ENCODE data around the gene RC3H2. TPM values are rescaled to one million over a fixed set of nuclear protein-coding genes. Genes with fewer than 3 reads are reported as not detected.
A peak's percentile ranks its signal among the peaks of the same experiment; 100 is the strongest.

The RC3H2 gene
- total and polyA plus RNA-seq, 2 donors from 2014 or later, result 9.8 to 49.9 TPM

GRCh38 chr9:122936883-122937282, 31.7 kb upstream of the RC3H2 start:
- Histone ChIP-seq H3K4me3 (ENCODE audit: low read length in 3 of 3) (no peak overlapping the region), H3K9ac (ENCODE audit: low read length in 3 of 3) (no peak overlapping the region), H3K4me1 (ENCODE audit: control insufficient read depth in 2 of 3, insufficient read depth in 2 of 3, low read depth in 1 of 3, low read length in 3 of 3) (peaks cover 0 to 7% (median 4%) of the 10 kb centered on the region in 3 donors), H3K36me3 (ENCODE audit: control insufficient read depth in 2 of 3, insufficient read depth in 3 of 3, low read length in 3 of 3) (peaks cover 4 to 11% (median 4%) of the 10 kb centered on the region in 3 donors), H3K27me3 (ENCODE audit: control insufficient read depth, insufficient read depth, low read length) (no peaks in the 10 kb centered on the region), H3K27ac (ENCODE audit: low read depth in 2 of 2, low read length in 2 of 2) (no peak overlapping the region), H3K9me3 (ENCODE audit: control insufficient read depth in 2 of 3, insufficient read depth in 1 of 3, low read length in 3 of 3) (no peaks in the 10 kb centered on the region)
- intact Hi-C loops (cut with DNase I), result no loop called here
- no peak for TF ChIP-seq CTCF (IDR thresholded peaks at IDR 0.05; ENCODE audit: borderline replicate concordance, extremely low read depth, insufficient read depth)
- DNase-seq (no peak), FAIRE-seq (no peak)

GRCh38 chr9:122936464-122936863, 31.3 kb upstream of the RC3H2 start:
- peaks cover 4 to 11% (median 4%) of the 10 kb centered on the region in 3 donors for H3K36me3 ChIP-seq (ENCODE audit: control insufficient read depth in 2 of 3, insufficient read depth in 3 of 3, low read length in 3 of 3)
- no peak overlapping the region for H3K27ac ChIP-seq (ENCODE audit: low read depth in 2 of 2, low read length in 2 of 2)
- no peak for DNase-seq
- H3K9me3 ChIP-seq (ENCODE audit: control insufficient read depth in 2 of 3, insufficient read depth in 1 of 3, low read length in 3 of 3), result no peaks in the 10 kb centered on the region
- intact Hi-C loops (cut with DNase I), result no loop called here
- FAIRE-seq, result no peak
- H3K9ac ChIP-seq (ENCODE audit: low read length in 3 of 3), result no peak overlapping the region
- H3K4me3 ChIP-seq (ENCODE audit: low read length in 3 of 3), result no peak overlapping the region
- H3K4me1 ChIP-seq (ENCODE audit: control insufficient read depth in 2 of 3, insufficient read depth in 2 of 3, low read depth in 1 of 3, low read length in 3 of 3), result peaks cover 0 to 4% (median 4%) of the 10 kb centered on the region in 3 donors
- TF ChIP-seq CTCF (IDR thresholded peaks at IDR 0.05; ENCODE audit: borderline replicate concordance, extremely low read depth, insufficient read depth), result no peak
- no peaks in the 10 kb centered on the region for H3K27me3 ChIP-seq (ENCODE audit: control insufficient read depth, insufficient read depth, low read length)

- H3K9me3 ChIP-seq (ENCODE audit: control insufficient read depth in 2 of 3, insufficient read depth in 1 of 3, low read length in 3 of 3), result no peaks in the 10 kb centered on the region
- intact Hi-C loops (cut with DNase I), result no loop called here
- peak; percentile 41 for FAIRE-seq
- TF ChIP-seq CTCF (IDR thresholded peaks at IDR 0.05; ENCODE audit: borderline replicate concordance, extremely low read depth, insufficient read depth), result no peak
- H3K4me1 ChIP-seq (ENCODE audit: control insufficient read depth in 2 of 3, insufficient read depth in 2 of 3, low read depth in 1 of 3, low read length in 3 of 3), result peaks cover 0 to 9% (median 8%) of the 10 kb centered on the region in 3 donors
- H3K9ac ChIP-seq (ENCODE audit: low read length in 3 of 3), result peak within 1 kb of the TSS; percentile 72 to 97 (median 77)
- H3K36me3 ChIP-seq (ENCODE audit: control insufficient read depth in 2 of 3, insufficient read depth in 3 of 3, low read length in 3 of 3), result peaks cover under 1 to 3% (median 2%) of the 10 kb centered on the region in 3 donors
- peak within 1 kb of the TSS; percentile 82 to 99 (median 97) for H3K4me3 ChIP-seq (ENCODE audit: low read length in 3 of 3)
- DNase-seq, result peak; percentile 96 to 98 (median 98)
- peak within 1 kb of the TSS; percentile 37 to 74 for H3K27ac ChIP-seq (ENCODE audit: low read depth in 2 of 2, low read length in 2 of 2)
- no peaks in the 10 kb centered on the region for H3K27me3 ChIP-seq (ENCODE audit: control insufficient read depth, insufficient read depth, low read length)
Observed at GRCh38 chr9:122931226-122932121, 26.3 kb upstream of the RC3H2 start, which contains the start of gene ZBTB26. TSS of gene ZBTB26 (minus strand) at chr9:122931512. CDS start at chr9:122919934, 11,578 bp downstream.
